H9 (cell line): ENCODE data around the gene OR13G1. TPM values are rescaled to one million over a fixed set of nuclear protein-coding genes. Genes with fewer than 3 reads are reported as not detected.

Source experiments
- DNase-seq: peaks from one replicate; pipeline ENCODE4 v3.0.0-alpha.2; 2017
- H2AFZ ChIP-seq: one replicate; pipeline ENCODE4 v1.6.1; 2013; ENCODE audit warnings: mild to moderate bottlenecking, low read length, control low read depth, moderate library complexity
- H2AK5ac ChIP-seq: 2 replicates; pipeline ENCODE4 v1.6.1; 2013; ENCODE audit warnings: low read length, control low read depth, mixed read lengths; ENCODE audit not compliant: insufficient read length
- H2BK120ac ChIP-seq: one replicate; pipeline ENCODE4 v1.6.1; 2013; ENCODE audit warnings: low read depth, mild to moderate bottlenecking, low read length, control low read depth, inconsistent platforms; ENCODE audit not compliant: poor library complexity, severe bottlenecking
- H2BK12ac ChIP-seq: 2 replicates; pipeline ENCODE4 v1.6.1; 2013; ENCODE audit warnings: low read length, control low read depth, mixed read lengths, low read depth; ENCODE audit not compliant: insufficient read length
- H2BK15ac ChIP-seq: 2 replicates; pipeline ENCODE4 v1.6.1; 2013; ENCODE audit warnings: low read depth, low read length, control low read depth
- H2BK20ac ChIP-seq: one replicate; pipeline ENCODE4 v1.6.1; 2013; ENCODE audit warnings: low read depth, mild to moderate bottlenecking, low read length, control low read depth, inconsistent platforms; ENCODE audit not compliant: poor library complexity, severe bottlenecking
- H2BK5ac ChIP-seq: 2 replicates; pipeline ENCODE4 v1.6.1; 2013; ENCODE audit warnings: low read length, control low read depth, mixed read lengths; ENCODE audit not compliant: insufficient read length
- H3K14ac ChIP-seq: 2 replicates; pipeline ENCODE4 v1.6.1; 2013; ENCODE audit warnings: low read length, control low read depth; ENCODE audit not compliant: insufficient read depth
- H3K18ac ChIP-seq: 2 replicates; pipeline ENCODE4 v1.6.1; 2013; ENCODE audit warnings: low read depth, mild to moderate bottlenecking, mixed read lengths, low read length, control low read depth; ENCODE audit not compliant: insufficient read length
- H3K23ac ChIP-seq: 2 replicates; pipeline ENCODE4 v1.6.1; 2013; ENCODE audit warnings: low read length, control low read depth, mixed read lengths, low read depth; ENCODE audit not compliant: insufficient read length
- H3K23me2 ChIP-seq: 2 replicates; pipeline ENCODE4 v1.6.1; 2013; ENCODE audit warnings: low read depth, mild to moderate bottlenecking, mixed read lengths, low read length, control low read depth; ENCODE audit not compliant: insufficient read length, poor library complexity, severe bottlenecking
- H3K27ac ChIP-seq: 2 replicates; pipeline ENCODE4 v1.5.1; 2013; ENCODE audit warnings: low read length, control low read depth, mixed read lengths, low read depth; ENCODE audit not compliant: insufficient read length
- H3K27me3 ChIP-seq: 2 replicates; pipeline ENCODE4 v1.6.1; 2013; ENCODE audit warnings: low read length, control low read depth, inconsistent platforms; ENCODE audit not compliant: insufficient read depth
- H3K4ac ChIP-seq: 2 replicates; pipeline ENCODE4 v1.6.1; 2013; ENCODE audit warnings: low read depth, mild to moderate bottlenecking, control low read depth, inconsistent platforms, low read length, moderate library complexity
- H3K4me1 ChIP-seq: 2 replicates; pipeline ENCODE4 v1.6.1; 2013; ENCODE audit warnings: low read length, control low read depth, inconsistent platforms; ENCODE audit not compliant: insufficient read depth
- H3K4me2 ChIP-seq: 2 replicates; pipeline ENCODE4 v1.6.1; 2013; ENCODE audit warnings: low read length, control low read depth, mixed read lengths; ENCODE audit not compliant: insufficient read length, insufficient read depth
- H3K56ac ChIP-seq: 2 replicates; pipeline ENCODE4 v1.6.1; 2013; ENCODE audit warnings: low read depth, mild to moderate bottlenecking, mixed read lengths, low read length, control low read depth; ENCODE audit not compliant: insufficient read length
- H3K79me1 ChIP-seq: 2 replicates; pipeline ENCODE4 v1.6.1; 2013; ENCODE audit warnings: low read depth, mild to moderate bottlenecking, moderate library complexity, low read length, control low read depth, inconsistent platforms; ENCODE audit not compliant: insufficient read depth, poor library complexity, severe bottlenecking
- H3K79me2 ChIP-seq: 2 replicates; pipeline ENCODE4 v1.6.1; 2013; ENCODE audit warnings: low read length, control low read depth, inconsistent platforms; ENCODE audit not compliant: insufficient read depth
- H3K9ac ChIP-seq: 2 replicates; pipeline ENCODE4 v1.6.1; 2013; ENCODE audit warnings: low read length, control low read depth, mixed read lengths; ENCODE audit not compliant: insufficient read length; ENCODE audit errors: extremely low read depth
- H3K9me3 ChIP-seq: one replicate; pipeline ENCODE4 v1.6.1; 2013; ENCODE audit warnings: low read depth, low read length, inconsistent platforms; ENCODE audit not compliant: control insufficient read depth
- H3T11ph ChIP-seq: one replicate; pipeline ENCODE4 v1.6.1; 2013; ENCODE audit warnings: mild to moderate bottlenecking, low read length, control low read depth, inconsistent platforms
- H4K20me1 ChIP-seq: one replicate; pipeline ENCODE4 v1.6.1; 2013; ENCODE audit not compliant: control insufficient read depth, insufficient read length, insufficient read depth
- H4K5ac ChIP-seq: 2 replicates; pipeline ENCODE4 v1.6.1; 2013; ENCODE audit warnings: low read depth, mild to moderate bottlenecking, mixed read lengths, low read length, control low read depth; ENCODE audit not compliant: insufficient read length
- H4K8ac ChIP-seq: replicated peaks from 2 replicates; pipeline ENCODE4 v1.6.1; 2013; ENCODE audit warnings: low read length, control low read depth, mixed read lengths, low read depth; ENCODE audit not compliant: insufficient read length
- H4K91ac ChIP-seq: 2 replicates; pipeline ENCODE4 v1.6.1; 2013; ENCODE audit warnings: low read depth, mild to moderate bottlenecking, moderate library complexity, mixed read lengths, low read length, control low read depth; ENCODE audit not compliant: insufficient read length
- H3K27ac Mint-ChIP-seq, 3 experiments: 2 replicates in 2 of 3; 3 replicates in 1 of 3; pipeline ENCODE4 v1.8.0; 2020 to 2021; ENCODE audit warnings: mixed read lengths in 3 of 3, mild to moderate bottlenecking in 1 of 3, moderate library complexity in 1 of 3
- H3K27me3 Mint-ChIP-seq: 2 replicates; pipeline ENCODE4 v1.8.0; 2021; ENCODE audit warnings: low read depth, mild to moderate bottlenecking, moderate library complexity, mixed read lengths
- H3K36me3 Mint-ChIP-seq, 3 experiments: 2 replicates in 2 of 3; 3 replicates in 1 of 3; pipeline ENCODE4 v1.8.0; 2020 to 2021; ENCODE audit warnings: low read depth in 3 of 3, mixed read lengths in 3 of 3; ENCODE audit not compliant: insufficient read depth in 1 of 3
- H3K4me1 Mint-ChIP-seq, 2 experiments: 2 replicates each; pipeline ENCODE4 v1.8.0; 2020; ENCODE audit warnings: mixed read lengths in 2 of 2
- H3K4me3 Mint-ChIP-seq, 2 experiments: 2 replicates in 1 of 2; 3 replicates in 1 of 2; pipeline ENCODE4 v1.8.0; 2020 to 2021; ENCODE audit warnings: mild to moderate bottlenecking in 2 of 2, mixed read lengths in 2 of 2, moderate library complexity in 1 of 2
- H3K9me3 Mint-ChIP-seq, 2 experiments: 2 replicates in 1 of 2; 3 replicates in 1 of 2; pipeline ENCODE4 v1.8.0; 2020; ENCODE audit warnings: mild to moderate bottlenecking in 2 of 2, mixed read lengths in 2 of 2, moderate library complexity in 1 of 2
- WGBS: extraction: QIAGEN DNeasy Blood & Tissue Kit; methylation state at CpG from one replicate; pipeline ENCODE4 v1.1.7; 2013; ENCODE audit warnings: missing lambda C conversion rate, low lambda C conversion rate, mixed read lengths; ENCODE audit not compliant: insufficient read length; ENCODE audit errors: extremely low coverage; 5-methylcytosine and 5-hydroxymethylcytosine counted together
- total RNA-seq: library from RNA; stranded (reverse); gene quantifications from 2 replicates; pipeline ENCODE4 v1.2.1, GENCODE V29; 2021
- TF ChIP-seq, protein P1 (sequence below): fragments of 200-600 bp; sonication (generic); conservative IDR thresholded peaks from 3 replicates; pipeline ENCODE4 v1.8.0; 2021; ENCODE audit warnings: antibody characterized with exemption, mild to moderate bottlenecking

The OR13G1 gene
- total RNA-seq, 1 experiment from 2014 or later: not detected

- H3K79me2 ChIP-seq: no peaks in the 10 kb centered on the region
- H3K14ac ChIP-seq: no peak overlapping the region
- H4K20me1 ChIP-seq: no peaks in the 10 kb centered on the region
- Mint-ChIP-seq H3K9me3 (peaks cover 18 to 49% of the 10 kb centered on the region in 2 experiments; a peak in 4 of 5 replicates), H3K27ac (no peak overlapping the region), H3K4me3 (no peak overlapping the region), H3K36me3 (no peaks in the 10 kb centered on the region; a peak in 1 of 7 replicates), H3K27me3 (no peaks in the 10 kb centered on the region), H3K4me1 (no peaks in the 10 kb centered on the region)
- H3K27ac ChIP-seq: no peak overlapping the region
- H2BK5ac ChIP-seq: no peak overlapping the region
- no peak overlapping the region for H4K5ac ChIP-seq
- H2BK12ac ChIP-seq: no peak overlapping the region
- H3K79me1 ChIP-seq: no peaks in the 10 kb centered on the region
- no peak for DNase-seq
- TF ChIP-seq, protein P1, sequence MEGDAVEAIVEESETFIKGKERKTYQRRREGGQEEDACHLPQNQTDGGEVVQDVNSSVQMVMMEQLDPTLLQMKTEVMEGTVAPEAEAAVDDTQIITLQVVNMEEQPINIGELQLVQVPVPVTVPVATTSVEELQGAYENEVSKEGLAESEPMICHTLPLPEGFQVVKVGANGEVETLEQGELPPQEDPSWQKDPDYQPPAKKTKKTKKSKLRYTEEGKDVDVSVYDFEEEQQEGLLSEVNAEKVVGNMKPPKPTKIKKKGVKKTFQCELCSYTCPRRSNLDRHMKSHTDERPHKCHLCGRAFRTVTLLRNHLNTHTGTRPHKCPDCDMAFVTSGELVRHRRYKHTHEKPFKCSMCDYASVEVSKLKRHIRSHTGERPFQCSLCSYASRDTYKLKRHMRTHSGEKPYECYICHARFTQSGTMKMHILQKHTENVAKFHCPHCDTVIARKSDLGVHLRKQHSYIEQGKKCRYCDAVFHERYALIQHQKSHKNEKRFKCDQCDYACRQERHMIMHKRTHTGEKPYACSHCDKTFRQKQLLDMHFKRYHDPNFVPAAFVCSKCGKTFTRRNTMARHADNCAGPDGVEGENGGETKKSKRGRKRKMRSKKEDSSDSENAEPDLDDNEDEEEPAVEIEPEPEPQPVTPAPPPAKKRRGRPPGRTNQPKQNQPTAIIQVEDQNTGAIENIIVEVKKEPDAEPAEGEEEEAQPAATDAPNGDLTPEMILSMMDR: no peak
- H2AK5ac ChIP-seq: no peak overlapping the region
- no peak overlapping the region for H2AFZ ChIP-seq
- no peaks in the 10 kb centered on the region for H3K27me3 ChIP-seq
- no peaks in the 10 kb centered on the region for H3K4me1 ChIP-seq
- no peak overlapping the region for H3T11ph ChIP-seq
- no peak overlapping the region for H4K8ac ChIP-seq
- no peak overlapping the region for H3K9ac ChIP-seq
- H3K23ac ChIP-seq: no peak overlapping the region
- H3K23me2 ChIP-seq: no peaks in the 10 kb centered on the region
- no peak overlapping the region for H2BK15ac ChIP-seq
- no peak overlapping the region for H3K56ac ChIP-seq
- no peak overlapping the region for H2BK20ac ChIP-seq
- H3K4me2 ChIP-seq: no peak overlapping the region
- no peak overlapping the region for H3K4ac ChIP-seq
- H4K91ac ChIP-seq: no peak overlapping the region
- H3K9me3 ChIP-seq: peaks cover 7% of the 10 kb centered on the region
- no peak overlapping the region for H3K18ac ChIP-seq
- no peak overlapping the region for H2BK120ac ChIP-seq
- no CpG with 5 or more reads among the region's 4 CpGs for WGBS
Observed at GRCh38 chr1:247721222-247721621, 41.7 kb upstream of the OR13G1 start.
